ENCODE measurements around the gene MAZ.

MAZ gene

DNA sequence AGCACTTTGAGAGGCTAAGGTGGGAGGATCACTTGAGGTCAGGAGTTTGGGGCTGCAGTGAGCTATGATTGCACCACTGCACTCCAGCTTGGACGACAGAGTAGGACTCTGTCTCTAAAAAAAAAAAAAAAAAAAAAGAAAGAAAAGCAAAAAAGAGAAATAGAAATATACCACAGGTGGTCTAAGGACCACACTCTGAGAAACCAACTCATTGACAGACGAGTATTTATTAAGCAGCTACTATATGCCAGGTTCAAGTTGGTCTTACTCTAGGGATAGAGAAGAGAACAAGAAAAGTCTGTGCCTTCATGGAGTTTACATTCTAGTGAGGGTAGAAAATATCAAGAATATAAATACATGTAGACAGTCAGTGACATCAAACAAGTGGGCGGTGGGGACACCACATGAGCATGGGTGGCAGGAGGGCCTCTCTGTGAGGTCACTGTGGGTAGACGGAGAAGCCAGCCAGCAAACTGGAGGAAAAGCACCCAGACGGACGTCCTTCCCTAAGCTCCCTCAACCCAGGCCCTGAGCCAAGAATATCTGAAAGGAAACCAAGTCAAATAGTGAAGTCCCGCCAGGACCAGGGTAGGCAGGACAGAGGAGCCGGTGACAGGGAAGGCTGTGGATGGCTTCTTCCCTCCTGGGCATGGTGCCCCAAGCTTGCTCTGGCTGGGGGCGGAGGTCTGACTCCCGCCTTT is 52.0 kb downstream of the MAZ start:
- H3K4me3 ChIP-seq (ENCODE audit: low read depth, low read length), result no peak overlapping the region
- TF ChIP-seq, protein P1, sequence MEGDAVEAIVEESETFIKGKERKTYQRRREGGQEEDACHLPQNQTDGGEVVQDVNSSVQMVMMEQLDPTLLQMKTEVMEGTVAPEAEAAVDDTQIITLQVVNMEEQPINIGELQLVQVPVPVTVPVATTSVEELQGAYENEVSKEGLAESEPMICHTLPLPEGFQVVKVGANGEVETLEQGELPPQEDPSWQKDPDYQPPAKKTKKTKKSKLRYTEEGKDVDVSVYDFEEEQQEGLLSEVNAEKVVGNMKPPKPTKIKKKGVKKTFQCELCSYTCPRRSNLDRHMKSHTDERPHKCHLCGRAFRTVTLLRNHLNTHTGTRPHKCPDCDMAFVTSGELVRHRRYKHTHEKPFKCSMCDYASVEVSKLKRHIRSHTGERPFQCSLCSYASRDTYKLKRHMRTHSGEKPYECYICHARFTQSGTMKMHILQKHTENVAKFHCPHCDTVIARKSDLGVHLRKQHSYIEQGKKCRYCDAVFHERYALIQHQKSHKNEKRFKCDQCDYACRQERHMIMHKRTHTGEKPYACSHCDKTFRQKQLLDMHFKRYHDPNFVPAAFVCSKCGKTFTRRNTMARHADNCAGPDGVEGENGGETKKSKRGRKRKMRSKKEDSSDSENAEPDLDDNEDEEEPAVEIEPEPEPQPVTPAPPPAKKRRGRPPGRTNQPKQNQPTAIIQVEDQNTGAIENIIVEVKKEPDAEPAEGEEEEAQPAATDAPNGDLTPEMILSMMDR (IDR thresholded peaks at IDR 0.05; ENCODE audit: low read depth, low read length), result no peak

DNA sequence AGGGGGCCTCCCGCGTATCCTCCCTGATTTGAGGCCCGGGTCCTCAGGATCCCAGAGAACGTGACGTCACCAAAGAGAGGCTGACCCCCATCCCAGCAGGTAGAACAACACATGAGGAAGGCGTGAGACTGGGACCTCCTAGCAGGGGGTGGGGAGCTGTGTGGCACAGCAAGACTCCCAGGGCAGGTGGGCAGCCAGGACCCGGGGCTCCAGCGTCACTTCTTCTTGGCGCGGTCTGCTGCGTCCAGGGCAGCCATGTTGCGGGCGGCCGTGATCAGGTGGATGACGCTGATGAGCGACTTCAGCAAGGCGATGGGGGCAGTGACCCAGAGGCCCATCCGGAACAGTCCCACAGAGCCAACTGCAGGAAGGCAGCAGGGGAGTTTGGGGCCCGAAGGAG is 52.6 kb downstream of the MAZ start:
- no peak overlapping the region for H3K4me3 ChIP-seq (ENCODE audit: low read depth, low read length)
- TF ChIP-seq, protein P1 (IDR thresholded peaks at IDR 0.05; ENCODE audit: low read depth, low read length), result no peak

DNA sequence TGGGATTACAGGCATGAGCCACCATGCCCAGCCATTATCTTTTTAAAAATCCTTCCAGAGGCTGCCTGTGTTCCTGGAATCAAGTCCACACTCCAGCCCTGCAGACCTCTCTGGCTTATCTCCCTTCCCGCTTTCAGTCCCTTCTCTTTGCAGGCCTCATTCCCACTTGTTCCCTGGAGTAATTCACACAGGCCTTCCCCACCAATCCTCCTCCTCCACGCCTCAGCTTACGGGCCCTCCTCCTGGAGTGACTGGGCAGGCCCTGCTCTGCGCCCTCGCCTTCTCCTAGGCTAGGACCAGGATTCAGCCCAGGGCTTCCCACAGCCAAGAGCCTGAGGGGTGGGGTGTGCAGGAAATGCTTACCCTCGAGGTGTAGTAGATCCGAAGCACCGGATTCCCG is 53.9 kb downstream of the MAZ start:
- TF ChIP-seq, protein P1 (IDR thresholded peaks at IDR 0.05; ENCODE audit: low read depth, low read length), result no peak
- H3K4me3 ChIP-seq (ENCODE audit: low read depth, low read length), result no peak overlapping the region

Measured in WI38 (cell line).